ENCODE data around the gene NOL12.
A peak's percentile ranks its signal among the peaks of the same experiment; 100 is the strongest.
"Not testable (repeated sequence)": the region's sequence is repeated elsewhere in the genome, so short reads cannot be mapped to it uniquely, and the experiment has no call there.

Gene NOL12, protein sequence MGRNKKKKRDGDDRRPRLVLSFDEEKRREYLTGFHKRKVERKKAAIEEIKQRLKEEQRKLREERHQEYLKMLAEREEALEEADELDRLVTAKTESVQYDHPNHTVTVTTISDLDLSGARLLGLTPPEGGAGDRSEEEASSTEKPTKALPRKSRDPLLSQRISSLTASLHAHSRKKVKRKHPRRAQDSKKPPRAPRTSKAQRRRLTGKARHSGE

GRCh38 chr22:37686002-37686982 is at the start of gene NOL12:
NOL12 (plus strand) TSS chr22:37686343; CDS start chr22:37686393, 50 bp downstream.
- DNase-seq: peak; percentile 68

GRCh38 chr22:37636949-37637273 is 49.2 kb upstream of the NOL12 start:
- DNase-seq: no peak

GRCh38 chr22:37638391-37639069 is 47.6 kb upstream of the NOL12 start:
- no peak for DNase-seq

DNA sequence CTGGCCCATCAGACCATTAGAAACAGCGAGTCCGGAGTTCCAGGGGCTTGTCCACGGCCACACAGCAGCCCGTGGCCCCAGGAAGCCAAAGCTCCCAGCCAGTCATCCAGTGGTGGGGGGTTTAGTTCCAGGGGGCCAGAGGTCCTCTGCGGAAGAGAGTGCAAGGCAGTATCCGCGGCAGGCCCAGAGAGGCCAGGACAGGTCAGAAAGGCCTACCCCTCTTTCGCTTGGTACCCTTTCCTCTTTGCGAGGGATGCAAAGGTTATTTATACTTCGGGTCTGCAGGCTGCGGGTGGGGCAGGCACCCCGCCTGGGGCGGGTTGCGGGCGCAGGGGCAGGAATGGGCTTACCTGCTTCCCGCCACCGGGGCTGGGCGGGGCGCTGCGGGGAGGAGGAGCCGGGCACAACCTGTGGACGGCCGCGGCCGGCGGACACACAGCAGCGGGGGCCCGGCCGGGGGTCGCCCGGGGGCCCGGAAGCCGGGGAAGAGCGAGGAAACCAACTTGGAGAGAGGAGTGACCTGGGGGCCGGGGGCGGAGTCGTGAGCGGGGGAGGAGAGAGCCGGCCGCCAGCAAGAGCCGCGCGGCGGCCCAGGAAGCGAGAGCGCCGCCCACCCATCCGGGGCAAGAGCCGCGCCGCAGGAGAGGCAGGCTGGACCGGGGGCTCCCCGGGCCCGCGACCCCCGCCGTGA is 46.9 kb upstream of the NOL12 start, which contains the start of gene SH3BP1:
Gene SH3BP1 (plus strand): TSS at position 600 of the 691 bp plus-strand sequence. CDS start 119 bp downstream, outside the sequence.
- DNase-seq: peak; percentile 40

GRCh38 chr22:37639771-37640590 is 46.2 kb upstream of the NOL12 start:
- no peak for DNase-seq

GRCh38 chr22:37640591-37641560 is 45.3 kb upstream of the NOL12 start:
- no peak for DNase-seq

DNA sequence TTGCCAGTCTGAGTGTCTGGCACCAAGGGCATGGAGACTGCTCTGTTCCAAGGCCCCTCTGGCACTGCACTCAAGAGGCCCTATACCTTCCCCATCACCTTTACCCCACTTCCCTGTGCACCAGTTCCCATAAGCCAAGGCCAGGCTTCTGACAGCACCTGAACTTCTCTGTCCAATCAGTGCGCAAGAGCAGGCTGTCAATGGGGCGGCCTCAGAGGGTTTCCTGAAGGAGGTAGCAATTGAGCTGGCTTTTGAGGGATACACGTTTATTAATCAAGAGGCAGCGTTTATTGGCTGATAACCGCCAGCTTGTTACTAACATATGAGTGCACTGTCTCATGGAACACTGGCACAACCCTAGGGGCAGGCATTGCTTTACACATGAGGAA is 44.6 kb upstream of the NOL12 start:
- no peak for DNase-seq

- peak; percentile 90 for DNase-seq
Measured at GRCh38 chr22:37643225-37643847, 42.8 kb upstream of the NOL12 start.

DNA sequence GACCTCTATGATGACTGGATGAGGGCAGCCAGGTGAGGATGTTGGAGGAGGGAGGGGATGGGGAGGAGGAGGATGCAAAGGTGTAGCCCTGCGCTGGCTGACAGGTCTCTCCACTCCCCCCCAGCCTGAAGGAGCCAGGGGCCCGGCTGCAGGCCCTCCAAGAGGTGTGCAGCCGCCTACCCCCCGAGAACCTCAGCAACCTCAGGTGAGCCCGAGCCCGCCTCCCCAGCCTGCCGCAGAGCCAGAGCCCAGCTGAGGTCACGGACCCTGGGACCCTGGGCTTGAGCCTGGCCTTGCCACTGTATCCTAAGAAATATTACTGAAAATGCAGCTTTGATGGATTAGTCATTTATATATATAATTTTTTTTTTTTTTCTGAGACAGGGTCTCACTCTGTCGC is 38.8 kb upstream of the NOL12 start:
- DNase-seq: no peak

GRCh38 chr22:37647928-37648327 is 38.2 kb upstream of the NOL12 start:
- DNase-seq: no peak

- no peak for DNase-seq
Measured at GRCh38 chr22:37650463-37651136, 35.5 kb upstream of the NOL12 start.

DNA sequence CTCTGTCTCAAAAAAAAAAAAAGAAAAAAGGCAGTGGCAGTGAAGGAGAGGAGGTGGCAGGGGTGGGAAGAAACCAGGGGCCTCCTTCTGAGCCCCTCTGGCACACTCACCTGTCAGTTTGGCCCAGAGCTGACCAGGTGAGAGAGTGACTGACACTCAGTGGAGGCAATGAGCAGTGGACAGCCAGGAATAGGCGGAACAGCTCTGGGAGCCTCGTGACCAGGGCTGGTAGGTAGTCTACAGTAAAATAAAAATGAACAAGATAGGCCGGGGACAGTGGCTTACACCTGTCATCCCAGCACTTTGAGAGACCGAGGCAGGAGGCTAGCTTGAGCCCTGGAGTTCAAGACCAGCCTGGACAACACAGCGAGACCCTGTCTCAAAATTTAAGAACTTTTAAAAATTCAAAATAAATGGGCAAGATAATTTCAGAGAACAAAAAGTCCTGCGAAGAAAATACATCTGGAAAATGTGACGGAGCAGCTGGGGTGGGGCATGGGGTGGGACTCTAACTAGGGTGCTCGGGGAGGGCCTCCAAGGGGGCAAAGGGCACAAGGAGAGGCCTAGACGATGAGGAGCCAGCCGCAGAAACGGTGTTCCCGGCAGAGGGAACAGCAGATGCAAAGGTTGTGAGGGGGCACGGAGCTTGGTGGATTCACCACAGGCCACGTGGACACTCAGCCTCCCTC is 31.4 kb upstream of the NOL12 start:
- DNase-seq: no peak

- DNase-seq: no peak
Measured at GRCh38 chr22:37655252-37655563, 30.9 kb upstream of the NOL12 start.

GRCh38 chr22:37656583-37656982 is 29.6 kb upstream of the NOL12 start:
- DNase-seq: not testable (repeated sequence)

GRCh38 chr22:37657590-37658132 is 28.5 kb upstream of the NOL12 start:
- no peak for DNase-seq

DNA sequence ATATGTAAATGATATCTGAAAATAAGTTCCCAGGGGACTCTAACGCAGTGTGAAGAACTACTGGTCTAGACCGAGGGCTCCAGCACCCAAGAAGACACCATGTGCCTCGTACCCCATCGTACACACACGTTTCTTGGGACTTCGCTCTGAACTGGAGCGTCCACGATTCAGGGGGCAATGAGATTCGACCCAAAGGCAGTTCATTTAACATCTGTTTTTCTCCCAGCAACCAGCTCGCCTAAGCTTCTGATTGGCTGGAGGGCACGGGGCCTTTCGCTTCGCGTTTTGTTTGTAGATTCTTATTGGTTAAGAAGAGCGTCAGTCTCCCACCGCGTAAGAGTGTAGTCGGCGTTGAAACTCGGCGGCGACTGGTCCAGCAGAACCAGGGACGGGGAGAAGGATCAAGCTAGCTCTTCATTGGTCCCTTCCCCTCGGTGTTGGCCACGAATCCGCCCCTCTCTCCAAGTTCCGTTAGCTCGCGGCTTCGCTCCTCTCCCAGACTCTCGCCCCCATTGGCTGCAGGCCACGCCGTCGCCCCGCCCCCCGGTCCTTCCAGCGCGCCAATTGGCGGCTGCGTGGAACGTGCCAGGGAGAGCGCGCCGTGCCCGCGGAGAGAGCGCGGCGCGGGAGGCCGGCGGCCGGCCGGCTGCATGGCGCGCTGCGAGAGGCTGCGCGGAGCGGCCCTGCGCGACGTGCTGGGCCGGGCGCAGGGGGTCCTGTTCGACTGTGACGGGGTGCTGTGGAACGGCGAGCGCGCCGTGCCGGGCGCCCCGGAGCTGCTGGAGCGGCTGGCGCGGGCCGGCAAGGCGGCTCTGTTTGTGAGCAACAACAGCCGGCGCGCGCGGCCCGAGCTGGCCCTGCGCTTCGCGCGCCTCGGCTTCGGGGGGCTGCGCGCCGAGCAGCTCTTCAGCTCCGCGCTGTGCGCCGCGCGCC is 27.7 kb upstream of the NOL12 start, which contains the start of gene PDXP:
Gene PDXP (plus strand): TSS at position 591 of the 933 bp plus-strand sequence. CDS start 60 bp downstream, at position 651.
- DNase-seq: peak; percentile 98

DNA sequence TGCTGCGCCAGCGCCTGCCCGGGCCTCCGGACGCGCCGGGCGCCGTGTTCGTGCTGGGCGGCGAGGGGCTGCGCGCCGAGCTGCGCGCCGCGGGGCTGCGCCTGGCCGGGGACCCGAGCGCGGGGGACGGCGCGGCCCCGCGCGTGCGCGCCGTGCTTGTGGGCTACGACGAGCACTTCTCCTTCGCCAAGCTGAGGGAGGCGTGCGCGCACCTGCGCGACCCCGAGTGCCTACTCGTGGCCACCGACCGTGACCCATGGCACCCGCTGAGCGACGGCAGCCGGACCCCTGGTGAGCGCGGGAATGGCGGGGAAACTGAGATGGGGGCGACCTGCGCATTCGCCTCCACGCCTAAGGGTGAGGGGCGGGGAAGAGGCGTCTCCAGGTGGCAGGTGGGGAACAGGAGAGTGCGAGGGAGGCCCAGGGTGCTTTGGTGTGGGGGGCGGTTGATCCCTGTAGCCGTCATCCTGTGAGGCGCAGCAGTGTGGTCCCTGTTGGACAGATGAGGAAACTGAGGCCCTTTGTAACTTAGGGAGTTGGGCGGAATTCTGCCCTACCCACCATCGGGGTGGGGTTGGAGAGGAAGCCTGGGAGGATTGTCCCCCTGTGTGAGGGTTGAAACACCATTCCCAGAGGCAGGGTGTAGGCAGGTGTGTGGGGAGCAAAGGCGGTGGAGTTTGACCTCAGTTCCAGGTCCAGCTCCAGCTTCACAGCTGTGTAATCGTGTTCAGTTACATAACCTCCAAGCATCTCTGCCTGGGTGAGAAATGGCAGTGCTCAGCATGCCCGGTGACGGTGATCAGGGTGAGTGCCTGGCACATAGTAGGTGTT is 26.9 kb upstream of the NOL12 start:
- peak; percentile 12 for DNase-seq
